ENCODE results near the gene PDE5A. TPM values are rescaled to one million over a fixed set of nuclear protein-coding genes. Genes with fewer than 3 reads are reported as not detected.

Gene PDE5A
- polyA plus RNA-seq, 1 donor (not counting 4 experiments of a cell fraction or from before 2014, with no cell fraction given) = 3.6 TPM

GRCh38 chr4:119540249-119540648 lies 88.4 kb downstream of the PDE5A start:
- Histone ChIP-seq H3K9me3 (ENCODE audit: control insufficient read depth, low read depth, low read length) (no peaks in the 10 kb centered on the region), H3K79me2 (ENCODE audit: control insufficient read depth, insufficient read depth, low read length) (no peaks in the 10 kb centered on the region), H2AFZ (ENCODE audit: control insufficient read depth, low read length) (no peak overlapping the region), H3K4me1 (ENCODE audit: control insufficient read depth, extremely low read depth, insufficient read depth, low read length) (no peaks in the 10 kb centered on the region), H3K36me3 (ENCODE audit: control insufficient read depth in 2 of 2, extremely low read depth in 1 of 2, insufficient read depth in 2 of 2, low read length in 2 of 2) (no peaks in the 10 kb centered on the region), H3K4me2 (ENCODE audit: control insufficient read depth, extremely low read depth, insufficient read depth, low read depth, low read length) (no peak overlapping the region), H3K27ac (ENCODE audit: control insufficient read depth, insufficient read depth, low read length) (no peak overlapping the region), H3K4me3 (ENCODE audit: control insufficient read depth in 2 of 3, extremely low read depth in 1 of 3, insufficient read depth in 2 of 3, low read depth in 1 of 3, low read length in 3 of 3) (no peak overlapping the region), H3K27me3 (ENCODE audit: control insufficient read depth, extremely low read depth, insufficient read depth, low read length) (no peaks in the 10 kb centered on the region), H4K20me1 (ENCODE audit: control insufficient read depth, extremely low read depth, insufficient read depth, low read length) (no peaks in the 10 kb centered on the region), H3K9me1 (ENCODE audit: control insufficient read depth, extremely low read depth, insufficient read depth, low read length) (no peaks in the 10 kb centered on the region), H3K9ac (ENCODE audit: control insufficient read depth, extremely low read depth, insufficient read depth, low read length) (no peak overlapping the region)
- dilution Hi-C loops (cut with MboI; ENCODE audit: extremely low pct_ligation_motif_present, low sequenced_read_pairs) = no loop called here
- TF ChIP-seq CTCF (optimal IDR thresholded peaks at IDR 0.05 in 1 of 3, IDR thresholded peaks at IDR 0.05 in 1 of 3, conservative IDR thresholded peaks at IDR 0.05 in 1 of 3; ENCODE audit: extremely low read depth in 1 of 3, insufficient read depth in 2 of 3, low read length in 3 of 3) = no peak
- TF ChIP-seq EZH2 (IDR thresholded peaks at IDR 0.05; ENCODE audit: low read length) = no peak
- no peak for DNase-seq (ENCODE audit: low read depth, low spot score)
- no peak for FAIRE-seq

- no peak overlapping the region for H3K9ac ChIP-seq (ENCODE audit: control insufficient read depth, extremely low read depth, insufficient read depth, low read length)
- no peaks in the 10 kb centered on the region for H4K20me1 ChIP-seq (ENCODE audit: control insufficient read depth, extremely low read depth, insufficient read depth, low read length)
- H3K27ac ChIP-seq (ENCODE audit: control insufficient read depth, insufficient read depth, low read length) = no peak overlapping the region
- H3K9me3 ChIP-seq (ENCODE audit: control insufficient read depth, low read depth, low read length) = no peaks in the 10 kb centered on the region
- no peak overlapping the region for H3K4me2 ChIP-seq (ENCODE audit: control insufficient read depth, extremely low read depth, insufficient read depth, low read depth, low read length)
- dilution Hi-C loops (cut with MboI; ENCODE audit: extremely low pct_ligation_motif_present, low sequenced_read_pairs) = no loop called here
- H2AFZ ChIP-seq (ENCODE audit: control insufficient read depth, low read length) = no peak overlapping the region
- no peak for DNase-seq (ENCODE audit: low read depth, low spot score)
- H3K9me1 ChIP-seq (ENCODE audit: control insufficient read depth, extremely low read depth, insufficient read depth, low read length) = no peaks in the 10 kb centered on the region
- H3K27me3 ChIP-seq (ENCODE audit: control insufficient read depth, extremely low read depth, insufficient read depth, low read length) = no peaks in the 10 kb centered on the region
- no peaks in the 10 kb centered on the region for H3K4me1 ChIP-seq (ENCODE audit: control insufficient read depth, extremely low read depth, insufficient read depth, low read length)
- no peak overlapping the region for H3K4me3 ChIP-seq (ENCODE audit: control insufficient read depth in 2 of 3, extremely low read depth in 1 of 3, insufficient read depth in 2 of 3, low read depth in 1 of 3, low read length in 3 of 3)
- TF ChIP-seq EZH2 (IDR thresholded peaks at IDR 0.05; ENCODE audit: low read length) (no peak), CTCF (optimal IDR thresholded peaks at IDR 0.05 in 1 of 3, IDR thresholded peaks at IDR 0.05 in 1 of 3, conservative IDR thresholded peaks at IDR 0.05 in 1 of 3; ENCODE audit: extremely low read depth in 1 of 3, insufficient read depth in 2 of 3, low read length in 3 of 3) (no peak)
- no peaks in the 10 kb centered on the region for H3K36me3 ChIP-seq (ENCODE audit: control insufficient read depth in 2 of 2, extremely low read depth in 1 of 2, insufficient read depth in 2 of 2, low read length in 2 of 2)
- no peaks in the 10 kb centered on the region for H3K79me2 ChIP-seq (ENCODE audit: control insufficient read depth, insufficient read depth, low read length)
- FAIRE-seq = no peak
These were observed 91.0 kb downstream of the PDE5A start for GRCh38 chr4:119537586-119537985.

All from keratinocyte (primary cell).